HG03442 (cell line): ENCODE data around the gene STAG2.
"Not testable (repeated sequence)": the region's sequence is repeated elsewhere in the genome, so short reads cannot be mapped to it uniquely, and the experiment has no call there.

Source experiments
- ATAC-seq: cut with Tn5 transposase; IDR thresholded peaks from one replicate; pipeline ENCODE4 v1.9.1; 2021; ENCODE audit warnings: mild to moderate bottlenecking, moderate library complexity; ENCODE audit not compliant: unreplicated experiment

STAG2 gene

GRCh38 chrX:123961268-123962005 lies at the start of gene STAG2:
Gene STAG2 (plus strand): TSS chrX:123961706. CDS start chrX:124022628, 60,922 bp downstream.
- no peak for ATAC-seq

GRCh38 chrX:123917069-123917468 lies 44.4 kb upstream of the STAG2 start:
- ATAC-seq: no peak

GRCh38 chrX:123918106-123918721 lies 43.3 kb upstream of the STAG2 start:
- ATAC-seq: no peak

GRCh38 chrX:123920105-123920785 lies 41.3 kb upstream of the STAG2 start:
- ATAC-seq: no peak

- ATAC-seq: no peak
Observed at GRCh38 chrX:123923211-123923610, 38.3 kb upstream of the STAG2 start.

- no peak for ATAC-seq
Observed at GRCh38 chrX:123924186-123924585, 37.3 kb upstream of the STAG2 start.

- ATAC-seq: no peak
Observed at GRCh38 chrX:123927845-123928244, 33.7 kb upstream of the STAG2 start.

GRCh38 chrX:123932055-123932454 lies 29.5 kb upstream of the STAG2 start:
- ATAC-seq: not testable (repeated sequence)

- no peak for ATAC-seq
Observed at GRCh38 chrX:123943074-123943473, 18.4 kb upstream of the STAG2 start.

GRCh38 chrX:123943488-123943887 lies 18.0 kb upstream of the STAG2 start:
- ATAC-seq: no peak

GRCh38 chrX:123949846-123950245 lies 11.7 kb upstream of the STAG2 start:
- ATAC-seq: no peak

GRCh38 chrX:123959281-123960063 lies 2.0 kb upstream of the STAG2 start:
- ATAC-seq: no peak

- ATAC-seq: no peak
Observed at GRCh38 chrX:123960956-123961267, 594 bp upstream of the STAG2 start.

GRCh38 chrX:123962006-123962467 lies 531 bp downstream of the STAG2 start:
- no peak for ATAC-seq

- peak; percentile 59 for ATAC-seq
Observed at GRCh38 chrX:123962794-123963373, 1.4 kb downstream of the STAG2 start.

GRCh38 chrX:123964156-123964834 lies 2.8 kb downstream of the STAG2 start:
- no peak for ATAC-seq

- no peak for ATAC-seq
Observed at GRCh38 chrX:123965712-123966111, 4.2 kb downstream of the STAG2 start.

GRCh38 chrX:123967497-123967896 lies 6.0 kb downstream of the STAG2 start:
- ATAC-seq: no peak

GRCh38 chrX:123968383-123969050 lies 7.0 kb downstream of the STAG2 start:
- ATAC-seq: no peak

- no peak for ATAC-seq
Observed at GRCh38 chrX:123971982-123972381, 10.5 kb downstream of the STAG2 start.
